GM12878 (cell line): ENCODE data around the gene GPI. TPM values are rescaled to one million over a fixed set of nuclear protein-coding genes. Genes with fewer than 3 reads are reported as not detected.

Experiments used
- ATAC-seq: fragments of 200-7000 bp; cut with Tn5 transposase; 3 replicates; pipeline ENCODE4 v1.9.1; 2020; ENCODE audit warnings: mild to moderate bottlenecking, moderate library complexity
- BruUV-seq: library from RNA; stranded (reverse); fragments of 400-500 nt; replicated peaks from 2 replicates; lab custom pipeline; 2021; lab: Mats Ljungman, UMichigan
- CTCF ChIA-PET: fragments of 300-600 bp; sonication (Branson Sonifier 250); formaldehyde crosslinking; extraction: SDS; loops from one replicate; lab custom pipeline; 2021; ENCODE audit warnings: inconsistent platforms; lab: Yijun Ruan, JAX
- POLR2A ChIA-PET: fragments of 350-600 bp; formaldehyde crosslinking; extraction: SDS; loops from one replicate; lab custom pipeline; 2021; ENCODE audit warnings: inconsistent platforms; lab: Charles Lee
- RAD21 ChIA-PET: fragments of 300-600 bp; sonication (Branson Sonifier 250); formaldehyde crosslinking; loops from one replicate; lab custom pipeline; 2023; ENCODE audit warnings: antibody characterized with exemption; ENCODE audit not compliant: unreplicated experiment; lab: Charles Lee
- SMC1A ChIA-PET: fragments of 300-600 bp; sonication (Branson Sonifier 250); formaldehyde crosslinking; loops from one replicate; lab custom pipeline; 2023; ENCODE audit not compliant: unreplicated experiment, uncharacterized antibody; lab: Charles Lee
- DNase-seq: peaks from one replicate; pipeline ENCODE4 v3.0.0-alpha.2; 2011; ENCODE audit warnings: low read depth, low spot score
- FAIRE-seq: peaks from 3 replicates; lab custom pipeline; 2011; peaks lifted over from hg19 to GRCh38; lab: Jason Lieb, UNC
- H2AFZ ChIP-seq: 2 replicates; pipeline ENCODE4 v1.6.0; 2011; ENCODE audit warnings: low read depth, low read length, control low read depth; ENCODE audit not compliant: control insufficient read depth
- H3K27ac ChIP-seq: 2 replicates; pipeline ENCODE4 v1.5.1; 2011; ENCODE audit warnings: control low read depth; ENCODE audit not compliant: control insufficient read depth, insufficient read depth
- H3K27me3 ChIP-seq, 2 experiments: replicated peaks in 1 of 2; 2 replicates each; pipeline versions ENCODE4 v1.6.0 to v1.6.1; 2011; ENCODE audit warnings: low read length in 1 of 2; ENCODE audit not compliant: control insufficient read depth in 2 of 2, insufficient read depth in 2 of 2
- H3K36me3 ChIP-seq, 2 experiments: 2 replicates each; pipeline ENCODE4 v1.5.1; 2011; ENCODE audit warnings: low read length in 1 of 2; ENCODE audit not compliant: control insufficient read depth in 2 of 2, insufficient read depth in 2 of 2
- H3K4me1 ChIP-seq: 2 replicates; pipeline ENCODE4 v1.6.1; 2011; ENCODE audit warnings: mild to moderate bottlenecking, low read length, moderate library complexity, mixed read lengths; ENCODE audit not compliant: control insufficient read depth, insufficient read depth
- H3K4me2 ChIP-seq: 2 replicates; pipeline ENCODE4 v1.6.0; 2011; ENCODE audit warnings: control low read depth; ENCODE audit not compliant: control insufficient read depth, insufficient read depth
- H3K4me3 ChIP-seq: fragments of 200-600 bp; sonication (generic); 2 replicates; pipeline ENCODE4 v1.5.1; 2016
- H3K79me2 ChIP-seq: 2 replicates; pipeline ENCODE4 v1.6.0; 2011; ENCODE audit warnings: low read length; ENCODE audit not compliant: control insufficient read depth, insufficient read depth
- H3K9ac ChIP-seq: 2 replicates; pipeline ENCODE4 v1.8.0; 2011; ENCODE audit warnings: low read length, control low read depth, mixed read lengths; ENCODE audit not compliant: control insufficient read depth, insufficient read depth
- H3K9me3 ChIP-seq: replicated peaks from 3 replicates; pipeline ENCODE4 v1.5.1; 2011; ENCODE audit warnings: mild to moderate bottlenecking, low read length; ENCODE audit not compliant: control insufficient read depth, insufficient read depth
- H4K20me1 ChIP-seq: 2 replicates; pipeline ENCODE4 v1.6.0; 2011; ENCODE audit not compliant: control insufficient read depth, insufficient read depth
- CBX5 ChIP-seq: sonication (generic); IDR thresholded peaks from 2 replicates; pipeline ENCODE4 v1.6.1; 2016; ENCODE audit warnings: low read depth, moderate library complexity, mild to moderate bottlenecking, inconsistent platforms
- EED ChIP-seq: sonication (generic); IDR thresholded peaks from 2 replicates; pipeline ENCODE4 v1.6.1; 2016; ENCODE audit warnings: antibody characterized with exemption, low read depth
- MTA3 ChIP-seq: IDR thresholded peaks from 2 replicates; pipeline ENCODE4 v1.6.1; 2012; ENCODE audit warnings: low read length, inconsistent platforms, borderline replicate concordance
- NFYA ChIP-seq: IDR thresholded peaks from 2 replicates; pipeline ENCODE4 v1.6.1; 2011; ENCODE audit warnings: low read depth, mild to moderate bottlenecking, low read length, improper control_type of control experiment, borderline replicate concordance
- NR2C2 ChIP-seq: IDR thresholded peaks from 2 replicates; pipeline ENCODE4 v1.6.1; 2011; ENCODE audit warnings: borderline replicate concordance, low read depth; ENCODE audit not compliant: control insufficient read depth, insufficient read length
- PAX8 ChIP-seq: fragments of 450-650 bp; IDR thresholded peaks from 2 replicates; pipeline ENCODE4 v1.6.1; 2017; ENCODE audit warnings: mild to moderate bottlenecking, moderate library complexity
- PBX3 ChIP-seq: IDR thresholded peaks from 2 replicates; pipeline ENCODE4 v1.6.1; 2011; ENCODE audit warnings: mild to moderate bottlenecking, low read depth, low read length, moderate library complexity; ENCODE audit not compliant: insufficient replicate concordance
- POLR2AphosphoS5 ChIP-seq: IDR thresholded peaks from 2 replicates; pipeline ENCODE4 v1.6.1; 2011; ENCODE audit warnings: mild to moderate bottlenecking, low read length, inconsistent platforms
- PRDM15 ChIP-seq: fragments of 450-650 bp; formaldehyde crosslinking; IDR thresholded peaks from 2 replicates; pipeline ENCODE4 v1.4.0; 2020; ENCODE audit warnings: mild to moderate bottlenecking, moderate library complexity
- RCOR1 ChIP-seq: conservative IDR thresholded peaks from 2 replicates; pipeline ENCODE4 v1.6.1; 2012; ENCODE audit warnings: low read depth, low read length, improper control_type of control experiment
- RFX5 ChIP-seq: IDR thresholded peaks from 2 replicates; pipeline ENCODE4 v1.6.1; 2011; ENCODE audit warnings: low read depth, low read length, improper control_type of control experiment
- SMAD1 ChIP-seq: fragments of 450-650 bp; IDR thresholded peaks from 2 replicates; pipeline ENCODE4 v1.6.1; 2018; ENCODE audit warnings: mild to moderate bottlenecking, low read depth; ENCODE audit not compliant: partially characterized antibody
- SP1 ChIP-seq: IDR thresholded peaks from one replicate; pipeline ENCODE4 v1.6.1; 2011; ENCODE audit warnings: low read depth, low read length
- SREBF1 ChIP-seq: IDR thresholded peaks from 2 replicates; pipeline ENCODE4 v1.6.1; 2012; ENCODE audit warnings: mild to moderate bottlenecking, low read length
- ZBTB33 ChIP-seq: fragments of 450-650 bp; IDR thresholded peaks from 2 replicates; pipeline ENCODE4 v1.6.1; 2017; ENCODE audit warnings: mild to moderate bottlenecking
- ZNF274 ChIP-seq: IDR thresholded peaks from one replicate; pipeline ENCODE4 v1.8.0; 2011; ENCODE audit not compliant: insufficient read length, insufficient read depth
- WGBS: methylation state at CpG from one replicate; pipeline ENCODE4 v1.1.6; 2016; ENCODE audit warnings: low lambda C conversion rate; ENCODE audit not compliant: insufficient replicate concordance, insufficient coverage; ENCODE audit errors: missing lambda C conversion rate; 5-methylcytosine and 5-hydroxymethylcytosine counted together
- in situ Hi-C: fragments of 300-500 bp; cut with MboI; formaldehyde crosslinking; loops from 9 replicates; pipeline ENCODE4 v1.14.3; 2018; ENCODE audit warnings: mixed read lengths
- intact Hi-C: fragments of 100-400 bp; cut with micrococcal nuclease; formaldehyde crosslinking; loops from one replicate; pipeline ENCODE4 v1.14.2; 2022; ENCODE audit not compliant: unreplicated experiment
- polyA plus RNA-seq, 11 experiments: library from polyadenylated mRNA; depleted of rRNA in 4 of 11; unstranded in 6 of 11; stranded (reverse) in 5 of 11; fragments of >200 nt; fragmentation: Nextera tagmentation in 4 of 11; fragmentation: Illumina TruSeq in 1 of 11; extraction: Ambion mirVana in 4 of 11; extraction: Trizol in 1 of 11; gene quantifications; 1 replicate in 1 of 11; 2 replicates in 10 of 11; pipeline versions ENCODE4 v1.2.1 to v1.2.3, GENCODE V29; 2011 to 2016; ENCODE audit warnings: inconsistent platforms in 2 of 11, missing spikeins in 2 of 11, low read depth in 1 of 11
- total RNA-seq, 4 experiments: library from RNA; depleted of rRNA in 3 of 4; stranded (reverse); fragments of >200 nt in 3 of 4; fragmentation: Illumina TruSeq in 1 of 4; extraction: Trizol in 1 of 4; gene quantifications; 2 replicates each; pipeline versions ENCODE4 v1.2.1 to v1.2.3, GENCODE V29; 2013 to 2021

GPI gene
- total and polyA plus RNA-seq, 10 of the 15 experiments (the other 5 are each of a cell fraction or from before 2014, with no cell fraction given): 124 to 400 (median 190) TPM

GRCh38 chr19:34397853-34398252, 32.9 kb downstream of the GPI start (continued):
- TF ChIP-seq PRDM15 (CRISPR knock-in tag) (no peak), SREBF1 (no peak)

GRCh38 chr19:34399886-34400285, 34.9 kb downstream of the GPI start:
- Histone ChIP-seq H3K36me3 (peaks cover 26 to 36% of the 10 kb centered on the region in 2 experiments), H2AFZ (no peak overlapping the region), H3K4me1 (no peaks in the 10 kb centered on the region), H3K4me2 (no peak overlapping the region), H3K27ac (no peak overlapping the region), H4K20me1 (no peaks in the 10 kb centered on the region), H3K9me3 (no peaks in the 10 kb centered on the region), H3K27me3 (no peaks in the 10 kb centered on the region), H3K9ac (no peak overlapping the region), H3K4me3 (no peak overlapping the region), H3K79me2 (peaks cover 7% of the 10 kb centered on the region)
- WGBS: 85% methylated on average over 9 of the region's 9 CpGs
- SMC1A ChIA-PET: no interaction called here
- intact Hi-C loops (no loop called here), in situ Hi-C loops (no loop called here)
- no peak for FAIRE-seq
- POLR2A ChIA-PET: no interaction called here
- TSS peak; percentile 90 for BruUV-seq
- DNase-seq: no peak
- CTCF ChIA-PET: no interaction called here
- RAD21 ChIA-PET: no interaction called here
- TF ChIP-seq RCOR1: no peak
- no peak for TF ChIP-seq ZNF274
- no peak for TF ChIP-seq NFYA
- TF ChIP-seq ZBTB33: no peak
- TF ChIP-seq POLR2AphosphoS5: no peak
- no peak for TF ChIP-seq RFX5
- no peak for TF ChIP-seq PAX8
- no peak for TF ChIP-seq CBX5
- TF ChIP-seq PBX3: no peak
- no peak for TF ChIP-seq NR2C2
- TF ChIP-seq SP1: no peak
- TF ChIP-seq EED: no peak
- TF ChIP-seq SMAD1: no peak
- TF ChIP-seq MTA3: no peak
- ATAC-seq: no peak
